K562 (cell line): ENCODE data around the gene ADI1. TPM values are rescaled to one million over a fixed set of nuclear protein-coding genes. Genes with fewer than 3 reads are reported as not detected.

ENCODE experiments used
- BRD4 ChIP-seq: fragments of 200-600 bp; sonication (generic); IDR thresholded peaks from 2 replicates; pipeline ENCODE4 v1.6.1; 2017; ENCODE audit warnings: inconsistent platforms
- CCNT2 ChIP-seq: IDR thresholded peaks from 2 replicates; pipeline ENCODE4 v1.6.1; 2011; ENCODE audit warnings: borderline replicate concordance, low read depth, mild to moderate bottlenecking, moderate library complexity, mixed read lengths, low read length; ENCODE audit not compliant: insufficient read length; ENCODE audit errors: extremely low read depth
- DEAF1 ChIP-seq: fragments of 450-650 bp; formaldehyde crosslinking; IDR thresholded peaks from 2 replicates; pipeline ENCODE4 v1.4.0; 2020; ENCODE audit warnings: mild to moderate bottlenecking, moderate library complexity
- DPF2 ChIP-seq: fragments of 450-650 bp; IDR thresholded peaks from 2 replicates; pipeline ENCODE4 v1.6.1; 2016
- E2F8 ChIP-seq: fragments of 450-650 bp; IDR thresholded peaks from 2 replicates; pipeline ENCODE4 v1.7.1; 2018; ENCODE audit warnings: mild to moderate bottlenecking, low read depth; ENCODE audit not compliant: partially characterized antibody
- ELF1 ChIP-seq: fragments of 200-800 bp; sonication (Bioruptor generic); IDR thresholded peaks from 2 replicates; pipeline ENCODE4 v1.6.1; 2016; ENCODE audit warnings: missing genetic modification characterization, missing compliant biosample characterization
- HDAC1 ChIP-seq, 2 experiments: fragments of 450-650 bp; IDR thresholded peaks; 2 replicates each; pipeline ENCODE4 v1.6.1; 2016 to 2017; ENCODE audit warnings: inconsistent platforms in 1 of 2, mild to moderate bottlenecking in 1 of 2, moderate library complexity in 1 of 2
- KAT8 ChIP-seq: fragments of 450-650 bp; IDR thresholded peaks from 2 replicates; pipeline ENCODE4 v1.6.1; 2016; ENCODE audit warnings: low read depth, mild to moderate bottlenecking
- L3MBTL2 ChIP-seq: fragments of 450-650 bp; IDR thresholded peaks from 2 replicates; pipeline ENCODE4 v1.6.1; 2016; ENCODE audit warnings: mild to moderate bottlenecking, moderate library complexity
- LCOR ChIP-seq: sonication (generic); formaldehyde crosslinking; IDR thresholded peaks from 2 replicates; pipeline ENCODE4 v1.8.0; 2022; ENCODE audit warnings: mild to moderate bottlenecking, missing genetic modification reagents
- NR2C2 ChIP-seq, 2 experiments: fragments of 200-800 bp in 1 of 2; sonication (Bioruptor generic) in 1 of 2; sonication (generic) in 1 of 2; formaldehyde crosslinking in 1 of 2; IDR thresholded peaks; 2 replicates each; pipeline versions ENCODE4 v1.6.1 to v1.8.0; 2016 to 2022; ENCODE audit warnings: mild to moderate bottlenecking in 1 of 2, missing compliant biosample characterization in 1 of 2, missing genetic modification characterization in 1 of 2, missing genetic modification reagents in 1 of 2
- PML ChIP-seq: IDR thresholded peaks from 2 replicates; pipeline ENCODE4 v1.6.1; 2012; ENCODE audit warnings: low read length, inconsistent platforms
- SMAD1 ChIP-seq: fragments of 150-350 bp; IDR thresholded peaks from 2 replicates; pipeline ENCODE4 v1.6.1; 2014; ENCODE audit warnings: low read length, low read depth; ENCODE audit not compliant: partially characterized antibody
- SUPT5H ChIP-seq: fragments of 450-650 bp; IDR thresholded peaks from 2 replicates; pipeline ENCODE4 v1.6.1; 2016
- TCF7L2 ChIP-seq: fragments of 150-350 bp; IDR thresholded peaks from 2 replicates; pipeline ENCODE4 v1.6.1; 2016; ENCODE audit warnings: low read depth, mild to moderate bottlenecking, low read length, moderate library complexity
- U2AF1 ChIP-seq: fragments of 200-400 bp; formaldehyde crosslinking; optimal IDR thresholded peaks from 2 replicates; pipeline ENCODE3; 2017; ENCODE audit warnings: mild to moderate bottlenecking, low read depth, low read length, moderate library complexity
- ZNF146 ChIP-seq: IDR thresholded peaks from one replicate; pipeline ENCODE4 v1.6.1; 2018; ENCODE audit warnings: missing compliant biosample characterization; ENCODE audit not compliant: unreplicated experiment
- polyA plus RNA-seq, 8 experiments: library from polyadenylated mRNA; depleted of rRNA in 4 of 8; stranded (reverse) in 5 of 8; unstranded in 3 of 8; fragments of >200 nt; fragmentation: Nextera tagmentation in 2 of 8; fragmentation: Illumina TruSeq in 1 of 8; extraction: Ambion mirVana in 2 of 8; extraction: Trizol in 1 of 8; gene quantifications; 2 replicates each; pipeline versions ENCODE4 v1.2.1 to v1.2.3, GENCODE V29; 2011 to 2014; ENCODE audit warnings: inconsistent platforms in 1 of 8, missing spikeins in 1 of 8
- total RNA-seq, 7 experiments: library from RNA; depleted of rRNA in 6 of 7; stranded (reverse); fragments of >200 nt in 6 of 7; fragmentation: Illumina TruSeq in 2 of 7; extraction: Trizol in 2 of 7; gene quantifications; 2 replicates each; pipeline versions ENCODE4 v1.2.1 to v1.2.3, GENCODE V29; 2011 to 2021; ENCODE audit warnings: low replicate concordance in 1 of 7
- TF ChIP-seq, protein P1 (sequence below): sonication (generic); formaldehyde crosslinking; IDR thresholded peaks from 2 replicates; pipeline ENCODE4 v1.4.0; 2020; ENCODE audit warnings: mild to moderate bottlenecking, missing genetic modification reagents
- TF ChIP-seq, protein P2 (sequence below): sonication (generic); formaldehyde crosslinking; IDR thresholded peaks from 2 replicates; pipeline ENCODE4 v1.9.0; 2022; ENCODE audit warnings: mild to moderate bottlenecking, missing genetic modification reagents
- TF ChIP-seq, protein P3 (sequence below): sonication (generic); formaldehyde crosslinking; IDR thresholded peaks from 2 replicates; pipeline ENCODE4 v1.9.0; 2022; ENCODE audit warnings: mild to moderate bottlenecking, missing genetic modification reagents

The ADI1 gene
- total and polyA plus RNA-seq, 9 of the 15 experiments (the other 6 are each of a cell fraction or from before 2014, with no cell fraction given): 6.1 to 51.0 (median 27.1) TPM

DNA sequence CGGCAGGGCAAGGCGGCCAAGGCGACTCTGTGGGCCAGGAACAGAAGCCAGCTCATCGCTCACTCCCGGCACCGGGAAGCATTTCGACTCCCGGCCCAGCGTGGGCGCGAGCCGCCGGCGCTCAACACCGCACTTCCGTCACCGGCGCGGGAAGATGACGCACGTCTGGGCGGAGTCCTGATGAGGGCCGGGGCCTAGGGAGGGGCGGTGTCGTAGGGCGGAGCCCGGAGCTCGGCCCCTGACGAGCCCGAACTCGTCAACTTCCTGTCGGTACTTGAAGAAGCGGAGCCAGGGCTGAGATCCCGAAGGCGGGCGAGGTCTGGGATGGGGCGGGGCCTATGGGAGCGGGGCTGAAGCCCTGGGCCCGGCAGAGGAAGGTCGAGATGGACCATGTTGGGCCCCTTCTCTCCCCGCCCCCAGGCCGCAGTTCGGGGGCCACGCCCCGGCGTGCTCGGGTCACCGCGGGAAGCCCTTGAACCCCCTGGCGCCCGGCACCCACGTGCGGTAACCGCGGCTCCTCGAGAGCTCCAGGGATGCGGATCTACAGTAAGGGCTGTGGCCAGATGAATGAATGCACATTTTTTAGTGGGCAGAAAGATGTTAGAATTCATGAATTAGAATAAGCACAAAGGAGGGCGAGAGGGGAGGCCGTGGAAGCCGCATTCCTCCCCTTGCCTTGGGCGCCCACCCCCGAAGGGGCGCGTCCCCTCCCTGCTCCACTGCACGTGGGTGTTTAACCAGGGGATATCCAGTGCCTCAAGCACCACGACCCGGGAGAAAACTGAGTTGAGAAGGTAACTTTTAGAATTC lies 39.1 kb upstream of the ADI1 start, which contains the start of gene RNASEH1 (continued):
- TF ChIP-seq SMAD1 (peak; percentile 5), ELF1 (tag) (peak; percentile 89), HDAC1 (IDR thresholded peaks at IDR 0.05) (peak; percentile 65 to 98), LCOR (CRISPR knock-in tag) (peak; percentile 65), NR2C2 (CRISPR knock-in tag; IDR thresholded peaks at IDR 0.05) (0 out of 2 replicates have a peak, but pooled peaks have one; percentile 37), NR2C2 (tag; IDR thresholded peaks at IDR 0.05) (peak; percentile 89), E2F8 (peak; percentile 70), U2AF1 (peak; percentile 81), ZNF146 (no peak), DPF2 (peak; percentile 38; the same call in 1 of the 2 replicates), SUPT5H (peak; percentile 91), KAT8 (no peak), BRD4 (0 out of 2 replicates have a peak, but pooled peaks have one; percentile 6), DEAF1 (CRISPR knock-in tag) (peak; percentile 23; the same call in 1 of the 2 replicates), PML (peak; percentile 70; the same call in 1 of the 2 replicates), TCF7L2 (no peak), L3MBTL2 (peak; percentile 98), CCNT2 (peak; percentile 80)
- TF ChIP-seq, protein P1, sequence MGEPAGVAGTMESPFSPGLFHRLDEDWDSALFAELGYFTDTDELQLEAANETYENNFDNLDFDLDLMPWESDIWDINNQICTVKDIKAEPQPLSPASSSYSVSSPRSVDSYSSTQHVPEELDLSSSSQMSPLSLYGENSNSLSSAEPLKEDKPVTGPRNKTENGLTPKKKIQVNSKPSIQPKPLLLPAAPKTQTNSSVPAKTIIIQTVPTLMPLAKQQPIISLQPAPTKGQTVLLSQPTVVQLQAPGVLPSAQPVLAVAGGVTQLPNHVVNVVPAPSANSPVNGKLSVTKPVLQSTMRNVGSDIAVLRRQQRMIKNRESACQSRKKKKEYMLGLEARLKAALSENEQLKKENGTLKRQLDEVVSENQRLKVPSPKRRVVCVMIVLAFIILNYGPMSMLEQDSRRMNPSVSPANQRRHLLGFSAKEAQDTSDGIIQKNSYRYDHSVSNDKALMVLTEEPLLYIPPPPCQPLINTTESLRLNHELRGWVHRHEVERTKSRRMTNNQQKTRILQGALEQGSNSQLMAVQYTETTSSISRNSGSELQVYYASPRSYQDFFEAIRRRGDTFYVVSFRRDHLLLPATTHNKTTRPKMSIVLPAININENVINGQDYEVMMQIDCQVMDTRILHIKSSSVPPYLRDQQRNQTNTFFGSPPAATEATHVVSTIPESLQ (CRISPR knock-in tag): peak; percentile 88; the same call in 1 of the 2 replicates
- TF ChIP-seq, protein P2, sequence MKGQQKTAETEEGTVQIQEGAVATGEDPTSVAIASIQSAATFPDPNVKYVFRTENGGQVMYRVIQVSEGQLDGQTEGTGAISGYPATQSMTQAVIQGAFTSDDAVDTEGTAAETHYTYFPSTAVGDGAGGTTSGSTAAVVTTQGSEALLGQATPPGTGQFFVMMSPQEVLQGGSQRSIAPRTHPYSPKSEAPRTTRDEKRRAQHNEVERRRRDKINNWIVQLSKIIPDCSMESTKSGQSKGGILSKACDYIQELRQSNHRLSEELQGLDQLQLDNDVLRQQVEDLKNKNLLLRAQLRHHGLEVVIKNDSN (CRISPR knock-in tag): peak; percentile 63
- TF ChIP-seq, protein P3, sequence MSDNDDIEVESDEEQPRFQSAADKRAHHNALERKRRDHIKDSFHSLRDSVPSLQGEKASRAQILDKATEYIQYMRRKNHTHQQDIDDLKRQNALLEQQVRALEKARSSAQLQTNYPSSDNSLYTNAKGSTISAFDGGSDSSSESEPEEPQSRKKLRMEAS (CRISPR knock-in tag): peak; percentile 95
